Measurements from ENCODE around the gene PIM2. TPM values are rescaled to one million over a fixed set of nuclear protein-coding genes. Genes with fewer than 3 reads are reported as not detected.

The PIM2 gene
- total RNA-seq, 1 experiment from 2014 or later, result 33.8 TPM

GRCh38 chrX:48917139-48918001 lies 1.5 kb downstream of the PIM2 start:
- Histone ChIP-seq H3K4me1 (ENCODE audit: low read length) (peaks cover 19% of the 10 kb centered on the region), H3K79me2 (ENCODE audit: low read length) (peaks cover 16% of the 10 kb centered on the region), H3K9me2 (replicated peaks; ENCODE audit: insufficient read depth, low read length) (no peaks in the 10 kb centered on the region), H4K20me1 (ENCODE audit: insufficient read depth, low read depth, low read length) (peaks cover 9% of the 10 kb centered on the region; the same call in 1 of the 2 replicates), H3K9ac (ENCODE audit: low read length) (peak overlapping the region; percentile 83), H3K36me3 (ENCODE audit: insufficient read depth, low read length) (peaks cover 7% of the 10 kb centered on the region; the same call in 1 of the 2 replicates), H3K27ac (ENCODE audit: low read length) (peak overlapping the region; percentile 70), H3K9me3 (ENCODE audit: low read length) (no peaks in the 10 kb centered on the region), H3K4me2 (ENCODE audit: low read depth, low read length, poor library complexity, severe bottlenecking) (peak overlapping the region; percentile 68), H3K27me3 (ENCODE audit: low read length) (no peaks in the 10 kb centered on the region), H3K4me3 (ENCODE audit: low read length) (peak overlapping the region; percentile 72), H2AFZ (ENCODE audit: low read length) (no peak overlapping the region)
- peak; percentile 95 for DNase-seq

- H3K27ac ChIP-seq (ENCODE audit: low read length), result no peak overlapping the region
- no peak overlapping the region for H3K4me2 ChIP-seq (ENCODE audit: low read depth, low read length, poor library complexity, severe bottlenecking)
Observed at GRCh38 chrX:48914593-48915493, 4.0 kb downstream of the PIM2 start.

GRCh38 chrX:48913605-48914366 lies 5.0 kb downstream of the PIM2 start:
- Histone ChIP-seq H3K9me3 (ENCODE audit: low read length) (no peaks in the 10 kb centered on the region), H3K9me2 (replicated peaks; ENCODE audit: insufficient read depth, low read length) (no peaks in the 10 kb centered on the region), H4K20me1 (ENCODE audit: insufficient read depth, low read depth, low read length) (peaks cover 9% of the 10 kb centered on the region; the same call in 1 of the 2 replicates), H3K9ac (ENCODE audit: low read length) (no peak overlapping the region), H3K36me3 (ENCODE audit: insufficient read depth, low read length) (peaks cover 7% of the 10 kb centered on the region; the same call in 1 of the 2 replicates), H3K4me3 (ENCODE audit: low read length) (no peak overlapping the region), H3K27me3 (ENCODE audit: low read length) (no peaks in the 10 kb centered on the region), H3K4me1 (ENCODE audit: low read length) (peaks cover 19% of the 10 kb centered on the region), H3K79me2 (ENCODE audit: low read length) (peaks cover 38% of the 10 kb centered on the region), H3K4me2 (ENCODE audit: low read depth, low read length, poor library complexity, severe bottlenecking) (no peak overlapping the region), H2AFZ (ENCODE audit: low read length) (no peak overlapping the region), H3K27ac (ENCODE audit: low read length) (no peak overlapping the region)
- DNase-seq, result no peak

More at GRCh38 chrX:48914593-48915493, 4.0 kb downstream of the PIM2 start:
- Histone ChIP-seq H3K9me3 (ENCODE audit: low read length) (no peaks in the 10 kb centered on the region), H3K9ac (ENCODE audit: low read length) (no peak overlapping the region), H2AFZ (ENCODE audit: low read length) (no peak overlapping the region), H3K79me2 (ENCODE audit: low read length) (peaks cover 32% of the 10 kb centered on the region), H3K9me2 (replicated peaks; ENCODE audit: insufficient read depth, low read length) (no peaks in the 10 kb centered on the region), H3K4me3 (ENCODE audit: low read length) (no peak overlapping the region), H3K27me3 (ENCODE audit: low read length) (no peaks in the 10 kb centered on the region), H3K36me3 (ENCODE audit: insufficient read depth, low read length) (peaks cover 7% of the 10 kb centered on the region; the same call in 1 of the 2 replicates), H4K20me1 (ENCODE audit: insufficient read depth, low read depth, low read length) (peaks cover 9% of the 10 kb centered on the region; the same call in 1 of the 2 replicates), H3K4me1 (ENCODE audit: low read length) (peaks cover 27% of the 10 kb centered on the region)
- DNase-seq, result no peak

- Histone ChIP-seq H2AFZ (ENCODE audit: low read length) (no peak within 1 kb of the TSS), H3K9me2 (replicated peaks; ENCODE audit: insufficient read depth, low read length) (no peaks in the 10 kb centered on the region), H4K20me1 (ENCODE audit: insufficient read depth, low read depth, low read length) (peaks cover 1% of the 10 kb centered on the region; the same call in 1 of the 2 replicates), H3K4me3 (ENCODE audit: low read length) (peak within 1 kb of the TSS; percentile 77), H3K27ac (ENCODE audit: low read length) (peak within 1 kb of the TSS; percentile 37; the same call in 1 of the 2 replicates), H3K4me2 (ENCODE audit: low read depth, low read length, poor library complexity, severe bottlenecking) (peak within 1 kb of the TSS; percentile 69), H3K9me3 (ENCODE audit: low read length) (no peaks in the 10 kb centered on the region), H3K4me1 (ENCODE audit: low read length) (peaks cover 15% of the 10 kb centered on the region), H3K79me2 (ENCODE audit: low read length) (peaks cover 25% of the 10 kb centered on the region), H3K36me3 (ENCODE audit: insufficient read depth, low read length) (peaks cover 7% of the 10 kb centered on the region; the same call in 1 of the 2 replicates), H3K9ac (ENCODE audit: low read length) (peak within 1 kb of the TSS; percentile 76), H3K27me3 (ENCODE audit: low read length) (no peaks in the 10 kb centered on the region)
- DNase-seq, result peak; percentile 92
Observed at GRCh38 chrX:48911412-48912182, 7.2 kb downstream of the PIM2 start, which contains the start of gene SLC35A2. SLC35A2 (minus strand) TSS chrX:48911646; CDS start chrX:48911636, 10 bp downstream.

- peaks cover 15% of the 10 kb centered on the region for H3K4me1 ChIP-seq (ENCODE audit: low read length)
- H3K9me3 ChIP-seq (ENCODE audit: low read length), result no peaks in the 10 kb centered on the region
- H3K27ac ChIP-seq (ENCODE audit: low read length), result no peak overlapping the region
- no peaks in the 10 kb centered on the region for H3K9me2 ChIP-seq (replicated peaks; ENCODE audit: insufficient read depth, low read length)
- peak; percentile 58 for DNase-seq
- no peak overlapping the region for H2AFZ ChIP-seq (ENCODE audit: low read length)
- peak overlapping the region; percentile 76 for H3K9ac ChIP-seq (ENCODE audit: low read length)
- no peaks in the 10 kb centered on the region; the same call in 1 of the 2 replicates for H4K20me1 ChIP-seq (ENCODE audit: insufficient read depth, low read depth, low read length)
- peak overlapping the region; percentile 77 for H3K4me3 ChIP-seq (ENCODE audit: low read length)
- H3K27me3 ChIP-seq (ENCODE audit: low read length), result no peaks in the 10 kb centered on the region
- H3K79me2 ChIP-seq (ENCODE audit: low read length), result peaks cover 23% of the 10 kb centered on the region
- H3K36me3 ChIP-seq (ENCODE audit: insufficient read depth, low read length), result peaks cover 6% of the 10 kb centered on the region; the same call in 1 of the 2 replicates
- peak overlapping the region; percentile 69 for H3K4me2 ChIP-seq (ENCODE audit: low read depth, low read length, poor library complexity, severe bottlenecking)
Observed at GRCh38 chrX:48910926-48911411, 7.9 kb downstream of the PIM2 start.

GRCh38 chrX:48909703-48910294 lies 9.0 kb downstream of the PIM2 start:
- Histone ChIP-seq H3K9ac (ENCODE audit: low read length) (peak overlapping the region; percentile 76; the same call in 1 of the 2 replicates), H3K9me2 (replicated peaks; ENCODE audit: insufficient read depth, low read length) (no peaks in the 10 kb centered on the region), H3K79me2 (ENCODE audit: low read length) (peaks cover 21% of the 10 kb centered on the region), H3K27me3 (ENCODE audit: low read length) (no peaks in the 10 kb centered on the region), H3K9me3 (ENCODE audit: low read length) (no peaks in the 10 kb centered on the region), H2AFZ (ENCODE audit: low read length) (no peak overlapping the region), H4K20me1 (ENCODE audit: insufficient read depth, low read depth, low read length) (no peaks in the 10 kb centered on the region), H3K4me3 (ENCODE audit: low read length) (peak overlapping the region; percentile 77; the same call in 1 of the 2 replicates), H3K4me2 (ENCODE audit: low read depth, low read length, poor library complexity, severe bottlenecking) (peak overlapping the region; percentile 69), H3K36me3 (ENCODE audit: insufficient read depth, low read length) (no peaks in the 10 kb centered on the region), H3K27ac (ENCODE audit: low read length) (no peak overlapping the region), H3K4me1 (ENCODE audit: low read length) (peaks cover 15% of the 10 kb centered on the region)
- DNase-seq, result no peak
